HG03575 (cell line): ENCODE results near the gene UTRN.

ENCODE experiments used
- ATAC-seq: cut with Tn5 transposase; IDR thresholded peaks from one replicate; pipeline ENCODE4 v1.9.1; 2021; ENCODE audit not compliant: unreplicated experiment, insufficient number of reproducible peaks, low FRiP score; ENCODE audit errors: extremely low read depth

The UTRN gene

GRCh38 chr6:144278659-144279314 lies 6.3 kb upstream of the UTRN start:
- no peak for ATAC-seq

GRCh38 chr6:144279484-144280150 lies 5.5 kb upstream of the UTRN start:
- ATAC-seq: no peak

DNA sequence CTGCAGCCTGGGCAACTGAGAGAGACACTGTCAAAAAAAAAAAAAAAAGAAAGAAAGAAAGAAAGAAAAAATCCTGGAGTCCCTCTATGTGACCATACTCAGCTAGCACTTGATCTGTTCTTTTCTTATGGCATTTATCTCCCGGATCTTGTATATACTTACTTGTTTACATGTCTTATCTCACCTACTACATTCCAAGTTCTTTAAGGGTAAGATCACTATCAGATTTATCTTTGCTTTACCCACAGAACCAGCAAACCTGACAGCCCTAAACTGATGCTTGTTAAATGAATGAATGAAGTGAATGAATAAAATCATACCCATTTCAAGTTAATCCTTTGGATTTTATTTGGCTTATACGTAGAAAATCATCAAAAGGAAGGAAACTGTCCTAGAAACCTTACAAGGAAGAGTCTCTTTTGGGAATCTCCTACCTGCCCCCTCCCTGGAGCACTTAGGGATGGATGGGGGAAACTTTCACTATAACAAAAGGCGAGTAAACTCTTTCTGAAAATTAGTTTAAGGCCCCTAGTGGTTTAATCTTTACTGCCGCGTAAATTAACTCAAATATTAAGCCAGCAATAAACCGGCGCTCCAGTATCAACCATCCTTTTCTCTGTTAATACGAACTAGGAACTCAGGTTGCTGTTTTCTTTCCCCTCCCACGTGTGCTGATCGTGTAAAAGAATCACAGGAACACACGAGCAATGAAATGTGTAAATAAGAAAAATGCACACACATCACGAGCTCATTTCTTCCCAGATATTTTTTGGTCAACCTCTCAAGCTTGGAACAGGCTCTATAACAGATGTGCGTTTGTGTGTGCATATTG lies 1.3 kb upstream of the UTRN start:
- ATAC-seq: no peak

DNA sequence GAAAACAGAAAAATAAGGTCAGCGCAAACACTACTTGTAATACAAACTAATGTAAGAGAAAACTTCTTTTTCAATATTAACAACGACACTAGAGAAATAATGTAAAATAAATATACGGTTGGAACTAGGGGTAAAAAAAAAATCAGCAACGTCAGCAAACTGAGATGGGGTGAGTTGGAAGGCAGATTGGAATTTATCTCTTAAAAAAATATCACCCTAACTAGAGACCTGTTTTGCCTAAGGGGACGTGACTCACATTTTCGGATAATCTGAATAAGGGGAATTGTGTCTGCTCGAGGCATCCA lies 705 bp upstream of the UTRN start:
- ATAC-seq: no peak

DNA sequence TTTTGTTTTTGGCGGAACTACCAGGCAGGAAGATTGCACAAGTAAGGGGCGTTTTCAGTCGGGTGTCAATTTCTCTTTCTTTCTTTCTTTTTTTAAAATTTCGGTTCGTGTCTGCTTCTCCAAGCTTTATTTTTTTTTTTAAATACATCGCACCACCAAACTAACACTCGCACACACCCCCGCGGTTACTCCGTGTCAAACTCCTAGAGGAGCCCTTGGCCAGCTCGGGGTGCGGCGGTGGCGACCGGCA lies 338 bp downstream of the UTRN start:
- ATAC-seq: no peak

DNA sequence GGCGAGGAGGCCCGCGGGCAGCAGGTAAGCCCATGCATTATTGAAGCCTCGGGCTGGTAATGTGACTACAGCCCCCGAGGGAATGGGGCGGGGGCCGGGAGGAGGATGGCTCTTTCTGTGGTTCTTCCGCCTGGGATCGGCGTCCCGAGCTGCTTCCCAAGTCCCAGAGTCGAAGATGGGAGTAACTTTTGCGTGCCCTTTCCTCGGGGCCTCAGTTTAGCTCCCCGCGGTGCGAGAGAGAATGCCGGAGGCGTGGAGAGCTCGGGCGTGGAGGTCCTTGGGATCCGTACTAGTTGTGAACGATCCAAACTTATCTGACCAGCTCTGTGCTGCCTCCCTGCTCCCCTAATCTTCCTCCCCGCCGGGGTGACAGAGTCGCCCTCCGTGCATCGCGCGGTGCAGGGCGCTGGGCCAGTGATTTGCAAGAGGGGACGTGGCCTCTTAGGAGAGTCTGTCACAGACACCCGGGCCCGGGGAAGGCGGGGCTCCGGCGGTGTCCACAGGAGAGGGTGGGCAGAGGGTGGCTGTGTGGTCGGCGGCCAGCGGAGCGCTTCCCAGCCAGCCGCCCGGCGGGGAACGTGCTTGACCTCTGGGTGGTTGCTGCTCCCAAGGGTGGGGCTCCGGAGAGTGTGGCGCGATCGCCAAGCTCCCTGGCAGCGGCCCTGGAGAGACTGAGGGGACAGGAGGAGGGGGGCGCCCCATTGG lies 815 bp downstream of the UTRN start:
- no peak for ATAC-seq

- ATAC-seq: no peak
Observed at GRCh38 chr6:144286503-144287393, 1.6 kb downstream of the UTRN start.

GRCh38 chr6:144289006-144289405 lies 3.9 kb downstream of the UTRN start:
- ATAC-seq: no peak

DNA sequence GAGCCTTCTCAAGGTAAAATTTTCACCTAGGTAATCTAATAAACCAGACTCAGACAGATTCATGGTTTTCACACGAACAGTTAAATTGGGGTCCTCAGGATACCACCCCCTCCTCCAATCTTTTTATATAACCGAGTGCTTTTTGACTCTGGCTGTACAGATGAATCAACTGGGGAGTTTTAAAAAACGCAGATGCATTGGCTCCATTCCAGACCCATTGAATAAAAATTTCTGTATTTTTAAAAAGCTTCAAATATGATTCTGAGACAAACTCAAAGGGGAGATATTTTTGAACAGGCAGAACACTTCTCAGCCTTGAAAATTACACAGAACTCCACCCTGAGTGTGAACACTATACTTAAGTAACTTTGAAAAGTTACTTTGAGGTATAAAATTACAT lies 7.2 kb downstream of the UTRN start:
- no peak for ATAC-seq

DNA sequence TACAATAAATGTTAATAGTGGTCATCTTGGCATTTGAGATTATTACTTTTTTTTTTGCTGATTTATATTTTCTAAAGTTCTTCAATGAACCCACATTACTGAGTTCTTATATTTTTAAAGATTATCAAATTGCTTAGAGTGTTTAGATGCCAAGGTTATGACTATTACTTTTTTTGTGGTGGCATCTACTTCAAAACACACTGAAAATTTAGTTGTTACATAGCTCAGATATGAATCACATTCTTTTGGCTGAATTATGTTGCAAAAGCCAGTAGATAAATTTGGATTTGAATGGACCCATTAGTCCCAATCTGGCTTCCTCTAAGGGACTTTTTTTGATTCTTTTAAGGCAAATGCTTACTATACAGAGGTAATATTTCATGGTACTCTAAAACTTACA lies 8.9 kb downstream of the UTRN start:
- no peak for ATAC-seq

DNA sequence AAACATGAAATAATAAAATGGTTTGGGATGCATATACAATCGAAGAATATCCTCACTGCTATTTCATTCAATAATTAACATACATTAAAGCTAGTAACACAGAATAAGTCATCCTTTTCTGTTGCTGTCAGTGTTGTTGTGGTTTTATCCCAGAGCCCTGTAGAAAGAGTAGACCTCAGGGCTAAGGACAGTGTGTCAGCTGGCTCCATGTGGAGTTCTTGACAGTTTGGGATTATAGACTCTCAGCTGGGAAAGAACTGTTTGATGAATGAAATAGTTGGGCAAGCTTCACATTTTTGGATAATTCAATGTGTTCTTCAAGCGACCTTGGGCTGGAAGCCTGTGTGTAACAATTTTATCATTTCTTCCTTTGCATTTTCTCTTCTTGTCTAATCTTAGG lies 10.1 kb downstream of the UTRN start:
- ATAC-seq: no peak

- ATAC-seq: no peak
Observed at GRCh38 chr6:144295981-144296767, 11.0 kb downstream of the UTRN start.

DNA sequence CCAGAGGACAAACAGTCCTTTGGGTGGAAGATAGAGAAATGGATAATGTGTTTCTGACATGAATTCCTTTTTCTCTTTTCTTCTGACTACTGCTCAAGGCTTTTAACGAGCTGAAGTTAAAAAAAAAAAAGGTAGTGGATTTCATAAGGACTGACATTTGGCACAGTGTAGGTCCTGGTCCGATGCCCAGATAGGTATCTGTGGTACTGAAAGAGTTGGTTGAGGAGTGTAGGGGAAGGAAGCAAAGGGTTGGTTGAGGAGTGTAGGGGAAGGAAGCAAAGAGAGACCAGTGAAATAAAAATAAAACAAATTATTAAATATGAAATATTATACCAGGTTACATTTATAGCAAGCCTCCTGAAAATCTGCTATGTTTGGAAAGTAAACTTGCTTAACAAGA lies 11.8 kb downstream of the UTRN start:
- ATAC-seq: no peak

DNA sequence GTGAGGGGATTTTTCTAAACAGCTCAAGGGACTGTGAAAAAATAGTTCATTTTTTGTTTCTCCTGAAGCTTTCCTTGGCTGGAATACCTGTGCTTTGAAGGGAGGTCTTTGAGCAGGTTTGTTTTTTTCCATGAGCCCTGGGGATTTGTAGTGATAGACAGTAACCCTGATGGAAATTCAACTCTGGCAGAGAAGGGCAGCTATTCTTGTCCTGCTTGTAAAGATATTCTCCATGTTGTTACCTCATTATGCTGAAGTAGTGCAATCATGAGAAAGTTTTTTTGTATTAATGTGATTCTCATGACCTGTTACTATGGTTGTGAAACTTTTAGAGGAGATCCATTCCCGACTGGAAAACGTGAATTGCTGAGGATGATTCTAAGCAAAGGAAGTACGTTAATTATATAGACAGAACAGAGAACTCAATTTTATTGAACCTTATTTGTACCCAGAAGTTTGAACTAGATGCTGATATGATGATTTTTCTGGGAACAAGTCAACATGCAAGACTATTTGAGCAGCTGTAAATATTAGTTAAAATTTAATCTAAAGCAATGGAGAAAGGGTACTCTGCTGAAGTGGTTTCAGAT lies 12.5 kb downstream of the UTRN start:
- no peak for ATAC-seq

GRCh38 chr6:144298194-144298593 lies 13.1 kb downstream of the UTRN start:
- no peak for ATAC-seq

DNA sequence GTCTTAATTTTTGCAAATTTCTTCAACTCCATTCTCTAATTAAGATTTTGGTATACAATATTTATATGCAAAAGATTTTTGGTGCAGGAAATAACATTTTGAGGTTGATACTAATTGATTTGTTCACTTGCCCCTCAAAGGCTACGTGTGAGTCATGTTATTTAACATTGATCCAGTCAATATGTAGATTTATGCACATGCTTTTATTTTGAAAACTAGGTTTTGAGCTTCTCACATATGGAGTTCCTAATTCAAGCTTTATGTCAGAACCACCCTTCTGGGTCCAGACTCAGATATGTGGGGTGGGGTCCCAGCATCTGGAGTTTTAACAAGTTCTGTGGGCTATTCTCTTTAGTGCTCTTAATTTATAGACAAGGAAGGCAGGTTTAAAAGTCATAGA lies 13.8 kb downstream of the UTRN start:
- no peak for ATAC-seq

- ATAC-seq: no peak
Observed at GRCh38 chr6:144302701-144303372, 17.7 kb downstream of the UTRN start.
